Bronchial epithelial cell (primary cell): ENCODE data around the gene BCL11A. TPM values are rescaled to one million over a fixed set of nuclear protein-coding genes. Genes with fewer than 3 reads are reported as not detected.

Experiments used
- DNase-seq: peaks from one replicate; pipeline ENCODE4 v3.0.0-alpha.2; 2010; ENCODE audit warnings: low read depth
- FAIRE-seq: peaks from 2 replicates; lab custom pipeline; 2011; peaks lifted over from hg19 to GRCh38; lab: Jason Lieb, UNC
- H3K27me3 ChIP-seq: 2 replicates; pipeline ENCODE4 v1.5.1; 2011; ENCODE audit warnings: low read length; ENCODE audit not compliant: control insufficient read depth, insufficient read depth
- H3K36me3 ChIP-seq: 2 replicates; pipeline ENCODE4 v1.5.1; 2011; ENCODE audit warnings: low read length; ENCODE audit not compliant: control insufficient read depth, insufficient read depth
- H3K4me3 ChIP-seq: 2 replicates; pipeline ENCODE4 v1.5.1; 2011; ENCODE audit warnings: mild to moderate bottlenecking, low read depth, low read length, control low read depth
- CTCF ChIP-seq: IDR thresholded peaks from 2 replicates; pipeline ENCODE4 v1.5.1; 2011; ENCODE audit warnings: mild to moderate bottlenecking, moderate library complexity, low read length, control low read depth, inconsistent platforms; ENCODE audit not compliant: insufficient read depth, severe bottlenecking
- total RNA-seq: library from RNA; depleted of rRNA; stranded (reverse); fragments of >200 nt; gene quantifications from 2 replicates; pipeline ENCODE4 v1.2.1, GENCODE V29; 2014

The BCL11A gene
- total RNA-seq, 1 donor from 2014 or later, result 1.8 TPM

GRCh38 chr2:60480089-60480773 is 73.2 kb downstream of the BCL11A start:
- TF ChIP-seq CTCF, result no peak
- DNase-seq (no peak), FAIRE-seq (no peak)
- Histone ChIP-seq H3K27me3 (no peaks in the 10 kb centered on the region), H3K36me3 (no peaks in the 10 kb centered on the region), H3K4me3 (no peak overlapping the region)

- H3K27me3 ChIP-seq, result no peaks in the 10 kb centered on the region
- H3K4me3 ChIP-seq, result no peak overlapping the region
- no peak for FAIRE-seq
- TF ChIP-seq CTCF, result no peak
- peak; percentile 74 for DNase-seq
- H3K36me3 ChIP-seq, result no peaks in the 10 kb centered on the region
Observed at GRCh38 chr2:60479226-60480088, 74.0 kb downstream of the BCL11A start.

GRCh38 chr2:60478660-60479059 is 74.8 kb downstream of the BCL11A start:
- Histone ChIP-seq H3K36me3 (no peaks in the 10 kb centered on the region), H3K27me3 (no peaks in the 10 kb centered on the region), H3K4me3 (no peak overlapping the region)
- FAIRE-seq, result no peak
- DNase-seq, result no peak
- TF ChIP-seq CTCF, result no peak

- no peak for TF ChIP-seq CTCF
- no peak overlapping the region for H3K4me3 ChIP-seq
- no peaks in the 10 kb centered on the region for H3K36me3 ChIP-seq
- H3K27me3 ChIP-seq, result no peaks in the 10 kb centered on the region
- FAIRE-seq (no peak), DNase-seq (no peak)
Observed at GRCh38 chr2:60476206-60476954, 77.1 kb downstream of the BCL11A start.

GRCh38 chr2:60475123-60475830 is 78.2 kb downstream of the BCL11A start:
- Histone ChIP-seq H3K4me3 (no peak overlapping the region), H3K36me3 (no peaks in the 10 kb centered on the region), H3K27me3 (no peaks in the 10 kb centered on the region)
- FAIRE-seq, result no peak
- DNase-seq, result no peak
- no peak for TF ChIP-seq CTCF
